D721Med (cell line): ENCODE results near the gene CNPY4.

Experiments used
- DNase-seq: peaks from one replicate; pipeline ENCODE4 v3.0.0; 2011; ENCODE audit warnings: low spot score; ENCODE audit not compliant: insufficient read length
- FAIRE-seq: peaks from 2 replicates; lab custom pipeline; 2011; peaks lifted over from hg19 to GRCh38; lab: Jason Lieb, UNC
- TF ChIP-seq, protein P1 (sequence below): IDR thresholded peaks from 2 replicates; pipeline ENCODE4 v1.5.1; 2012; ENCODE audit warnings: mild to moderate bottlenecking, control low read depth; ENCODE audit not compliant: insufficient read depth; ENCODE audit errors: missing control alignments

The CNPY4 gene

DNA sequence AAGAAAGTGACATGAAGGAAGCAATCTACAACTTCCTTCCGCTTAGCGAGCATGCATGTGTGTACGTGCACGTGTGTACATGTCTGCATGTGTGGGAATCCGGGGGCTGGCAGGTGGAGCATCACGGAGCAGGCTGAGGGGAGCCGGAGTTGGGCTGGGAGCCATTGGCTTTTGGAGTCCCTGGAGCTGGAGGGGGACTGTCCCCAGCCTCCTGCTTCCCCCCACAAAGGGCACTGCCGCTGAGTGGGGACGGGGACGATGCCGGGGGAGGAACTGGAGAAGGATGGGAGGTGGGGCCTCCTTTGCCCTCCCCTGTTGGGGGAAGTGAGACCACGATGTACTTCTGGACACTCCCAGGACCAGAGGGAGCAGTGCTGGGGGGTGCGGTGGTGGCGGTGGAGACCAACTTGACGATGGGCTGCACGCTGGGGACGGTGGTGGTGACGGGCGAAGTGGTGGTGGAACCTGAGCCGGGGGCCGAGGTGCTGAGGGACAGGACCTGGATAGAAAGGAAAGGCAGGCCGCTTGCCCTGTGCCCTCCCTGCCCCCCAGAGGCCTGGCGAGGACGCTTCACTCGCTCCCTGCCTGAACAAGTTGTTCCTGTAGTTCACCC, 12.2 kb upstream of the CNPY4 start:
- FAIRE-seq: no peak
- DNase-seq: no peak
- TF ChIP-seq, protein P1, sequence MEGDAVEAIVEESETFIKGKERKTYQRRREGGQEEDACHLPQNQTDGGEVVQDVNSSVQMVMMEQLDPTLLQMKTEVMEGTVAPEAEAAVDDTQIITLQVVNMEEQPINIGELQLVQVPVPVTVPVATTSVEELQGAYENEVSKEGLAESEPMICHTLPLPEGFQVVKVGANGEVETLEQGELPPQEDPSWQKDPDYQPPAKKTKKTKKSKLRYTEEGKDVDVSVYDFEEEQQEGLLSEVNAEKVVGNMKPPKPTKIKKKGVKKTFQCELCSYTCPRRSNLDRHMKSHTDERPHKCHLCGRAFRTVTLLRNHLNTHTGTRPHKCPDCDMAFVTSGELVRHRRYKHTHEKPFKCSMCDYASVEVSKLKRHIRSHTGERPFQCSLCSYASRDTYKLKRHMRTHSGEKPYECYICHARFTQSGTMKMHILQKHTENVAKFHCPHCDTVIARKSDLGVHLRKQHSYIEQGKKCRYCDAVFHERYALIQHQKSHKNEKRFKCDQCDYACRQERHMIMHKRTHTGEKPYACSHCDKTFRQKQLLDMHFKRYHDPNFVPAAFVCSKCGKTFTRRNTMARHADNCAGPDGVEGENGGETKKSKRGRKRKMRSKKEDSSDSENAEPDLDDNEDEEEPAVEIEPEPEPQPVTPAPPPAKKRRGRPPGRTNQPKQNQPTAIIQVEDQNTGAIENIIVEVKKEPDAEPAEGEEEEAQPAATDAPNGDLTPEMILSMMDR: no peak

DNA sequence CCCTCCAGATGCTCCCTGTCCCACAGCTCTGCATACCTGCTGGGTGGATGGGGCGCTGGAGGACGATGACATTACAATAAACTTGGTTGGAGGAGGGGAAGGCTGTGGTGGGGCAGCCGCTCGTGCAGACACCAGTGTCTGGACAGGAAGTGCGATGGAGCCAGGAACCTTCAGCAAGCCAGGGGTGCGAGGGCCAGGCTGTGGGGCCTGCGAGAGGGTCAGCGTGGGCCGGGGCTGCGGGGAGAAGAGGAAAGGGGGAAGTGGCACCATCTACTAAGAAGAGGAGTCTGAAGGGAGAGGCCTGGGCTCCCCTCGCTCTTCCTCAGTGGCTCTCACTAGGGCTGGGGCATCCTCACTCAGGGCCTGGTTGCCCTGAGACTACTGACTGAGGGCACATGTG, 11.5 kb upstream of the CNPY4 start:
- FAIRE-seq: no peak
- DNase-seq: no peak
- TF ChIP-seq, protein P1: no peak

DNA sequence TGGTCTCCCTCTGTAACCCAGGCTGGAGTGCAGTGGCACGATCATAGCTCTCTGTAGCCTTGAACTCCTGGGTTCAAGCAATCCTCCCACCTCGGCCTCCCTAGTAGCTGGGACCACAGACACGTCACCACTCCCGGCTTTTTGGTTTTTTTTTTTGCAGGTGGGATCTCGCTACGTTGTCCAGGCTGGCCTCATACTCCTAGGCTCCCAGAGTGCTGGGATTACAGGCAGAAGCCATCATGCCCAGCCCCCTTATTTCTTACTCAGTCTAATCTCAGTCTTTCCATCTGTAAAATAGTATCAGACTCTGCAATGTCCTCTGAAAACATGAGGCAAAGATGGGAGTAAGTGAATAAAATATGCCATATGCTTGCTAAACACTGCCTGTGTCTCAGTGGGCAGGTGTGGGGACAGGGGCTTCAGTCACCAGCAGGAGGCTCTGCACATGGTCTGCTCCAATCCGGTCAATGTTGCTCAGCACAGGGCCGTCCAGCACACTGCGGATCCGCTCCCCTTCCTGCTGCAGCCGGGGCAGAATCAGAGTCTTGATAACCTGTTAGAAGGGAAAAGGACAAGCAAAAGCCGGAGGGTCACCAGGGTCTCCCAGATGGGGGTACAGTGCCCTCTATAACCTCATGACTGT, 9.8 kb upstream of the CNPY4 start:
- DNase-seq (no peak), FAIRE-seq (no peak)
- TF ChIP-seq, protein P1: no peak

DNA sequence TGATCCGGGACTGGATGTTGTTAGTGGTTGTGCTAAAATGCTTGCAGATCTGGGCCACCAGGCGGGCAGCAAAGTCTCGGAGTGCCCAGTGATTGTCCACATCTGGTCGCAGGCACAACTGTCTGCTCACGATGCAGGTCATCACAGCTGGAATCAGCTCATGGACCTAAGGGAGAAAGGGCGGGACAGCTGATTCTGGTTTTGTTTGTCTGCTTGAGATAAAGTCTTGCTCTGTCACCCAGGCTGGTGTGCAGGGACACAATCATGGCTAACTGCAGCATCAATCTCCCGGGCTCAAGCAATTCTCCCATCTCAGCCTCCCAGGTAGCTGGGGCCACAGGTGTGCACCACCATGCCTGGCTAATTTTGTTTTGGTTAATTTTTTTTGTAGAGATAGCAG, 8.3 kb upstream of the CNPY4 start:
- DNase-seq (no peak), FAIRE-seq (no peak)
- TF ChIP-seq, protein P1: no peak

DNA sequence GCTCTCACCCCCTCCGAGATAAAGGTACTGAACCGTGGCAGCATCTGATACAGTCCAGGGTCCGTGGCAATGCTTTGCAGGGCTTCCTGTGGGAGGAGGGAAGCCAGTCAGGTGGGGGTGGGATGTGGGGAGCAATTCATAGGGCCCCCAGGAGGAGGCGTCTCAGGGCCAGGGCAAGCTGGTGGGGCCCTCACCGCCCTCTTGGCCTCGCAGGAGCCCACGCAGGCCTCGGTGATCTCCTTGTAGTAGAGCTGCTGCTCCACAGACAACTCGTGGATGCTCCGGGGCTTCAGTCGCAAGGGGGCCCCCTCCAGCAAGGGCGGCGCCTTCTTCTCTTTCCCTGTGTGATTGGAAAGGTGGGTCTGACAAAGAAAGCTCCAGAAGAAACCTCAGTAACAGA, 7.5 kb upstream of the CNPY4 start:
- DNase-seq (no peak), FAIRE-seq (no peak)
- TF ChIP-seq, protein P1: no peak

DNA sequence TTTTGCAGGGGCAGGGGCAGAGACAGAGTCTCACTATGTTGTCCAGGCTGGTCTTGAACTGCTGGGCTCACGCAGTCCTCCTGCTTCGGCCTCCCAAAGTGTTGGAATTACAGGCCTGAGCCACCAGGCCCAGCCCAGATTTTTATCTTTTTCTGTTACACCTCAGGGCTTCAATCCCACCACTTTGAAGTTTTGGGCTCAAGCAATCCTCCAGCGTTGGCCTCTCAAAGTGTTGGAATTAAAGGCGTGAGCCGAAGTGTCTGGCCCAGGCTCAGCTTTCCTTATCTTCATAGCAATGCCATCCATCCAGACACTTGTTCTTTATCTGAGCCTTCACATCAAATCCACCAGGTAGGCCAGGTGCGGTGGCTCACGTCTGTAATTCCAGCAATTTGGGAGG, 4.4 kb upstream of the CNPY4 start:
- TF ChIP-seq, protein P1: no peak
- DNase-seq (no peak), FAIRE-seq (no peak)

DNA sequence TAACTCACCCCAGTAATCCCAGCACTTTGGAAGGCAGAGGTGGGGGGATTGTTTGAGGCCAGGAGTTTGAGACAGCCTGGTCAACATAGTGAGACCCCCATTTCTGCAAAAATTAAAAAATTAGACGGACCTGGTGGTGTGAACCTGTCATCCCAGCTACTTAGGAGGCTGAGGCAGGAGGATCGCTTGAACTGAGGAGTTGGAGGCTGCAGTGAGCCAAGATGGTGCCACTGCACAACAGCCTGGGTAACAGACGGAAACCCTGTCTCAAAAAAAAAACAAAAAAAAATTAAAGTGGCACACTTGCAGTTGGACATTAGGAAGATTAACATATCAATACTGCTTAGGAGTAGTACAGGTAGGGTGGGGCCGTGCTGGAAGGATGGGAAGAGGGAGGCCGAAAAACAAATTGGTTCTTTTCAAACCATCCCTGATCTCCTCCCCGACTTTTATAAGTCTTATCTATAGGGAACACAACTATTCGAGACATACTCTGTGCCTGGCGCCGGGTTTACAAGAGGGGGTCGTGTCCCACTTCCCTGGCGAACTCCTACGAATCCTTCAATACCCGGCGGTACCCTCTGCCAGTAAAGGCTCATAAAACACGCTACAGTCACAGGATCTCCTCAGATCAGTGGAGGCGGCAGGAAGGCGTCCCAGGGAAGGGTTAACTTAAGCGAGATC, 904 bp upstream of the CNPY4 start:
- TF ChIP-seq, protein P1: no peak
- no peak for FAIRE-seq
- no peak for DNase-seq
